Pancreas (tissue), 10 donors: ENCODE measurements around the gene PCDHGB3. TPM values are rescaled to one million over a fixed set of nuclear protein-coding genes. Genes with fewer than 3 reads are reported as not detected.
"Not testable (repeated sequence)": the region's sequence is repeated elsewhere in the genome, so short reads cannot be mapped to it uniquely, and the experiment has no call there.

Experiments used
- ATAC-seq, 4 donors: fragments of 200-7000 bp; cut with Tn5 transposase; one replicate each; pipeline versions ENCODE4 v1.8.0 to v1.9.1; 2020; ENCODE audit warnings: mild to moderate bottlenecking in 4 of 4, moderate library complexity in 4 of 4
- DNase-seq, 6 donors: peaks; one replicate each; pipeline ENCODE4 v3.0.0-alpha.2; 2020
- FAIRE-seq: peaks from 2 replicates; lab custom pipeline; 2012; peaks lifted over from hg19 to GRCh38; lab: Jason Lieb, UNC
- H3K27ac ChIP-seq, 4 donors: fragments of 200-600 bp; sonication (generic); 1 replicate in 3 of 4; 2 replicates in 1 of 4; pipeline versions ENCODE4 v1.5.0 to v1.8.0; 2020
- H3K27me3 ChIP-seq, 4 donors: fragments of 200-600 bp; one replicate each; pipeline ENCODE4 v1.8.0; 2021
- H3K36me3 ChIP-seq, 3 donors: fragments of 200-600 bp; sonication (generic) in 1 of 3; one replicate each; pipeline versions ENCODE4 v1.5.0 to v1.8.0; 2020 to 2021
- H3K4me1 ChIP-seq, 3 donors: fragments of 200-600 bp; one replicate each; pipeline ENCODE4 v1.8.0; 2021
- H3K4me3 ChIP-seq, 4 donors: fragments of 200-600 bp; sonication (generic) in 2 of 4; one replicate each; pipeline versions ENCODE4 v1.5.0 to v1.8.0; 2020 to 2021
- H3K9me3 ChIP-seq, 4 donors: fragments of 200-600 bp; one replicate each; pipeline ENCODE4 v1.8.0; 2021
- WGBS, 2 donors: extraction: QIAGEN DNeasy Blood & Tissue Kit; methylation state at CpG; one replicate each; pipeline ENCODE4 v1.1.7; 2013; 5-methylcytosine and 5-hydroxymethylcytosine counted together
- intact Hi-C, 3 donors: fragments of 100-400 bp; cut with DNase I; formaldehyde crosslinking; loops; one replicate each; pipeline versions ENCODE4 v1.11.1 to v1.14.2; 2022
- polyA plus RNA-seq, 2 donors: library from polyadenylated mRNA; stranded (reverse); fragments of 200-250 nt; gene quantifications; one replicate each; pipeline ENCODE4 v1.2.3, GENCODE V29; 2013
- total RNA-seq, 6 donors: library from RNA; stranded (reverse); fragmentation: NEBNext Ultra II Directional in 4 of 6; extraction: Animal tissue kit (Norgen Biotek cat#: 25700) in 4 of 6; gene quantifications; one replicate each; pipeline versions ENCODE4 v1.2.1 to v1.2.4, GENCODE V29; 2021 to 2023
- TF ChIP-seq, protein P1 (sequence below), 4 donors: fragments of 200-600 bp; sonication (generic) in 3 of 4; IDR thresholded peaks; one replicate each; pipeline versions ENCODE4 v1.5.0 to v1.8.0; 2021; ENCODE audit warnings: antibody characterized with exemption in 4 of 4
- donor health status: healthy with polysubstance abuse.
- donor health status: DM: no; HTN: no; CAD: no; lungs with moderate emphysema.
- donor health status: DM: no; HTN: no; CAD: no.
- donor health status: control.
- donor health status: control.
- donor health status: Bipolar disorder and iron deficiency.
- donor health status: DM: yes; HTN: yes; CAD: no.
- donor health status: DM: no; HTN: no; CAD: no.
- donor health status: DM: no; HTN: no; CAD: no.
- donor health status: DM: yes; HTN: yes; CAD: no.

PCDHGB3 gene
- total and polyA plus RNA-seq, 8 donors, result 0.59 to 3.0 (median 2.2) TPM

DNA sequence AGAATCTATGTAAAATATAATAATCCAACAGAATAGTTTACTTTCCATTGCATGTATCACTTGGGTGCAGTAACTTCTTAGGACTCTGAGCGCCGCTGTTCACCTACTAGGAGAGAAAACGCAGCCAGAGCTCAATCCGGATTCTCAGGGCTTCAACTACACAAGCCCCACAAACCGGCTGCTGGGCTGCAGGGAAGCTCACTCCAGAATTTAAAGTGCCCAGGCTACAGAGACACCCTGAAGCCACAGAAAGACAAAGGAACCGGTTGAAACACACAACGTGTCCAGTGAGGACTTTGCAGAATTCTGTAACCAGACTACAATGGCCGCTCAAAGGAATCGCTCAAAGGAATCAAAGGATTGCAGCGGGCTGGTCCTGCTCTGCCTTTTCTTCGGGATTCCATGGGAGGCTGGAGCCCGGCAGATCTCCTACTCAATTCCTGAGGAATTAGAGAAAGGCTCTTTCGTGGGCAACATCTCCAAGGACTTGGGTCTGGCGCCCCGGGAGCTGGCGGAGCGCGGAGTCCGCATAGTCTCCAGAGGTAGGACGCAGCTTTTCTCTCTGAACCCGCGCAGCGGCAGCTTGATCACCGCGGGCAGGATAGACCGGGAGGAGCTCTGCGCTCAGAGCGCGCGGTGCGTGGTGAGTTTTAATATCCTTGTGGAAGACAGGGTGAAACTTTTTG, 43.0 kb downstream of the PCDHGB3 start, which contains the start of gene PCDHGA10:
TSS of gene PCDHGA10 (plus strand) at position 134 of the 686 bp plus-strand sequence. CDS start at position 323, 189 bp downstream.
- WGBS, 2 donors, result 20 to 27% methylated on average over 31 of the region's 31 CpGs
- Histone ChIP-seq H3K27me3 (no peaks in the 10 kb centered on the region), H3K27ac (no peak within 1 kb of the TSS), H3K36me3 (no peaks in the 10 kb centered on the region), H3K4me1 (no peaks in the 10 kb centered on the region), H3K4me3 (peak within 1 kb of the TSS in 1 of 4 donors; percentile 18), H3K9me3 (peaks cover 0 to 23% (median 5%) of the 10 kb centered on the region in 4 donors)
- TF ChIP-seq, protein P1, sequence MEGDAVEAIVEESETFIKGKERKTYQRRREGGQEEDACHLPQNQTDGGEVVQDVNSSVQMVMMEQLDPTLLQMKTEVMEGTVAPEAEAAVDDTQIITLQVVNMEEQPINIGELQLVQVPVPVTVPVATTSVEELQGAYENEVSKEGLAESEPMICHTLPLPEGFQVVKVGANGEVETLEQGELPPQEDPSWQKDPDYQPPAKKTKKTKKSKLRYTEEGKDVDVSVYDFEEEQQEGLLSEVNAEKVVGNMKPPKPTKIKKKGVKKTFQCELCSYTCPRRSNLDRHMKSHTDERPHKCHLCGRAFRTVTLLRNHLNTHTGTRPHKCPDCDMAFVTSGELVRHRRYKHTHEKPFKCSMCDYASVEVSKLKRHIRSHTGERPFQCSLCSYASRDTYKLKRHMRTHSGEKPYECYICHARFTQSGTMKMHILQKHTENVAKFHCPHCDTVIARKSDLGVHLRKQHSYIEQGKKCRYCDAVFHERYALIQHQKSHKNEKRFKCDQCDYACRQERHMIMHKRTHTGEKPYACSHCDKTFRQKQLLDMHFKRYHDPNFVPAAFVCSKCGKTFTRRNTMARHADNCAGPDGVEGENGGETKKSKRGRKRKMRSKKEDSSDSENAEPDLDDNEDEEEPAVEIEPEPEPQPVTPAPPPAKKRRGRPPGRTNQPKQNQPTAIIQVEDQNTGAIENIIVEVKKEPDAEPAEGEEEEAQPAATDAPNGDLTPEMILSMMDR (IDR thresholded peaks at IDR 0.05), result peak in 2 of 4 donors; percentile 13 to 17
- intact Hi-C loops, result loop anchor here in 1 of 3 donors (10.0 kb wide), 1 partner anchor 112 kb away; no protein-coding TSS in a partner anchor
- peak in 1 of 6 donors; percentile 46 for DNase-seq
- no peak for FAIRE-seq
- peak; percentile 55 to 68 (median 68) for ATAC-seq

DNA sequence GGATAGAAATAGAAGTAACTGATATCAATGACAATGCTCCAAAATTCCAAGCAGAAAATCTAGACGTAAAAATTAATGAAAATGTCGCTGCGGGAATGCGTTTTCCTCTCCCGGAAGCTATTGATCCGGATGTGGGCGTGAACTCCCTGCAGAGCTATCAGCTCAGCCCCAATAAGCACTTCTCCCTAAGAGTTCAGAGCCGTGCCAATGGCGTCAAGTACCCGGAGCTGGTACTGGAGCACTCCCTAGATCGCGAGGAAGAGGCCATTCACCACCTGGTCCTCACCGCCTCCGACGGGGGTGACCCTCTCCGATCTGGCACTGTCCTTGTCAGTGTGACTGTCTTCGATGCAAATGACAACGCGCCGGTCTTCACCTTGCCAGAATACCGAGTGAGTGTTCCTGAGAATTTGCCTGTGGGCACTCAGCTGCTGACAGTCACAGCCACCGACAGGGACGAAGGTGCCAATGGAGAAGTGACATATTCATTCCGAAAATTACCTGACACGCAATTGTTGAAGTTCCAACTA, 43.6 kb downstream of the PCDHGB3 start:
- Histone ChIP-seq H3K27ac (no peak overlapping the region), H3K27me3 (no peaks in the 10 kb centered on the region), H3K4me1 (no peaks in the 10 kb centered on the region), H3K4me3 (peak overlapping the region in 1 of 4 donors; percentile 18), H3K36me3 (no peaks in the 10 kb centered on the region), H3K9me3 (peaks cover 0 to 27% (median 5%) of the 10 kb centered on the region in 4 donors)
- WGBS, 2 donors, result 15 to 17% methylated on average over 25 of the region's 25 CpGs
- ATAC-seq, result peak in 1 of 4 donors; percentile 32
- TF ChIP-seq, protein P1 (IDR thresholded peaks at IDR 0.05), result no peak
- intact Hi-C loops, result loop anchor here in 1 of 3 donors (10.0 kb wide), 1 partner anchor 111 kb away; no protein-coding TSS in a partner anchor
- DNase-seq, result no peak
- FAIRE-seq, result no peak

DNA sequence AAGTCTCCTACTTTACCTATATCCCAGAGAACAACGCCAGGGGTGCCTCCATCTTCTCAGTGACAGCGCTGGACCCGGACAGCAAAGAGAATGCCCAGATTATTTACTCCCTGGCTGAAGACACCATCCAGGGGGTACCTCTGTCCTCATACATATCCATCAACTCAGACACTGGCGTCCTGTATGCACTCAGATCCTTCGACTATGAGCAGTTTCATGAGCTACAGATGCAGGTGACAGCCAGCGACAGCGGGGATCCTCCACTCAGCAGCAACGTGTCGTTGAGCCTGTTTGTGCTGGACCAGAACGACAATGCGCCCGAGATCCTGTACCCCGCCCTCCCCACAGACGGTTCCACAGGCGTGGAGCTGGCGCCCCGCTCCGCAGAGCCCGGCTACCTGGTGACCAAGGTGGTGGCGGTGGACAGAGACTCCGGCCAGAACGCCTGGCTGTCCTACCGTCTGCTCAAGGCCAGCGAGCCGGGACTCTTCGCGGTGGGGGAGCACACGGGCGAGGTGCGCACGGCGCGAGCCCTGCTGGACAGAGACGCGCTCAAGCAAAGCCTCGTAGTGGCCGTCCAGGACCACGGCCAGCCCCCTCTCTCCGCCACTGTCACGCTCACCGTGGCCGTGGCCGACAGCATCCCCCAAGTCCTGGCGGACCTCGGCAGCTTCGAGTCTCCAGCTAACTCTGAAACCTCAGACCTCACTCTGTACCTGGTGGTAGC, 44.7 kb downstream of the PCDHGB3 start:
- peaks cover 0 to 38% (median 5%) of the 10 kb centered on the region in 4 donors for H3K9me3 ChIP-seq
- ATAC-seq, FAIRE-seq, H3K4me3 ChIP-seq, H3K27ac ChIP-seq, H3K27me3 ChIP-seq, H3K4me1 ChIP-seq, H3K36me3 ChIP-seq, DNase-seq: not testable (repeated sequence)
- WGBS, 2 donors, result 20 to 21% methylated on average over 29 to 46 of the region's 46 CpGs
- intact Hi-C loops, result loop anchor here in 1 of 3 donors (10.0 kb wide), 1 partner anchor 110 kb away; no protein-coding TSS in a partner anchor

DNA sequence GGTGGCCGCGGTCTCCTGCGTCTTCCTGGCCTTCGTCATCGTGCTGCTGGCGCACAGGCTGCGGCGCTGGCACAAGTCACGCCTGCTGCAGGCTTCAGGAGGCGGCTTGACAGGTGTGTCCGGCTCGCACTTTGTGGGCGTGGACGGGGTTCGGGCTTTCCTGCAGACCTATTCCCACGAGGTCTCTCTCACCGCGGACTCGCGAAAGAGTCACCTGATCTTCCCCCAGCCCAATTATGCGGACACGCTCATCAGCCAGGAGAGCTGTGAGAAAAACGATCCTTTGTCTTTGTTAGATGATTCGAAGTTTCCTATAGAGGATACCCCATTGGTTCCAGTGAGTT, 45.2 kb downstream of the PCDHGB3 start:
- peaks cover 0 to 41% (median 6%) of the 10 kb centered on the region in 4 donors for H3K9me3 ChIP-seq
- not testable (repeated sequence) for H3K4me1 ChIP-seq, FAIRE-seq, H3K4me3 ChIP-seq, H3K27ac ChIP-seq, DNase-seq, ATAC-seq, H3K36me3 ChIP-seq, H3K27me3 ChIP-seq
- WGBS, 2 donors, result 17 to 20% methylated on average over 24 of the region's 24 CpGs
- intact Hi-C loops, result loop anchor here in 1 of 3 donors (10.0 kb wide), 1 partner anchor 110 kb away; no protein-coding TSS in a partner anchor

DNA sequence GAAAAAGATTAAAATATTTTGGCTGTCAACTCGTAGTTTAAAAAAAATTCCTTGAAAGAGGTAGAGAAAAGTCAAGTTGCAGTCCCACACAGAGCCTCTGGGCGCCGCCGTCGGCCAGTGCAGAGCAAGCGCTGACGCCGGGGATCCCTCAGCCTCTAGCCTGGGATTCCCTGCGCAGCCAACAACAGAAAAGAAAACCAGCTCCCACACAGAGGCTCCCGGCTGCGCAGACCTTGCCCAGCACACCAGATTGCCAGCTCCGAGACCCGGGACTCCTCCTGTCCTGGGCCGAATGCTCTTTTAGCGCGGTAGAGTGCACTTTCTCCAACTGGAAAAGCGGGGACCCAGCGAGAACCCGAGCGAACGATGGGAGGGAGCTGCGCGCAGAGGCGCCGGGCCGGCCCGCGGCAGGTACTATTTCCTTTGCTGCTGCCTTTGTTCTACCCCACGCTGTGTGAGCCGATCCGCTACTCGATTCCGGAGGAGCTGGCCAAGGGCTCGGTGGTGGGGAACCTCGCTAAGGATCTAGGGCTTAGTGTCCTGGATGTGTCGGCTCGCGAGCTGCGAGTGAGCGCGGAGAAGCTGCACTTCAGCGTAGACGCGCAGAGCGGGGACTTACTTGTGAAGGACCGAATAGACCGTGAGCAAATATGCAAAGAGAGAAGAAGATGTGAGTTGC, 47.6 kb downstream of the PCDHGB3 start, which contains the start of gene PCDHGB7:
TSS of gene PCDHGB7 (plus strand) at position 184 of the 679 bp plus-strand sequence. CDS start at position 367, 183 bp downstream.
- ATAC-seq, result peak; percentile 80 to 95 (median 90)
- H3K4me1 ChIP-seq, H3K27ac ChIP-seq, H3K27me3 ChIP-seq, FAIRE-seq, H3K36me3 ChIP-seq: not testable (repeated sequence)
- TF ChIP-seq, protein P1 (IDR thresholded peaks at IDR 0.05), result peak in 3 of 4 donors; percentile 20 to 41 (median 34)
- DNase-seq, result peak in 4 of 6 donors; percentile 34 to 60 (median 56)
- H3K4me3 ChIP-seq, result peak within 1 kb of the TSS in 2 of 4 donors; percentile 15 to 31
- H3K9me3 ChIP-seq, result peaks cover 0 to 52% (median 12%) of the 10 kb centered on the region in 4 donors
- intact Hi-C loops, result loop anchor here in 1 of 3 donors (10.0 kb wide), 1 partner anchor 107 kb away; no protein-coding TSS in a partner anchor
- 8 to 10% methylated on average over 45 to 47 of the region's 47 CpGs for WGBS, 2 donors
